AG10803 (cell line): Measurements from ENCODE around the gene CCNDBP1.

ENCODE experiments used
- DNase-seq: peaks from one replicate; pipeline ENCODE4 v3.0.0; 2010; ENCODE audit warnings: low read depth
- H3K4me3 ChIP-seq: 2 replicates; pipeline ENCODE4 v1.5.1; 2011; ENCODE audit warnings: mild to moderate bottlenecking, low read length, control low read depth
- CTCF ChIP-seq: conservative IDR thresholded peaks from 2 replicates; pipeline ENCODE4 v1.5.1; 2011; ENCODE audit warnings: mild to moderate bottlenecking, low read length, control low read depth, inconsistent platforms

Gene CCNDBP1

GRCh38 chr15:43230640-43231115 lies 45.5 kb downstream of the CCNDBP1 start:
- peak; percentile 78 for DNase-seq
- no peak for TF ChIP-seq CTCF
- H3K4me3 ChIP-seq = no peak overlapping the region

GRCh38 chr15:43232289-43232874 lies 47.2 kb downstream of the CCNDBP1 start:
- no peak for TF ChIP-seq CTCF
- no peak overlapping the region for H3K4me3 ChIP-seq
- peak; percentile 16 for DNase-seq

GRCh38 chr15:43235536-43235935 lies 50.3 kb downstream of the CCNDBP1 start:
- no peak for DNase-seq
- no peak overlapping the region for H3K4me3 ChIP-seq
- no peak for TF ChIP-seq CTCF

- no peak overlapping the region for H3K4me3 ChIP-seq
- TF ChIP-seq CTCF = no peak
- DNase-seq = no peak
Observed at GRCh38 chr15:43237842-43238470, 52.8 kb downstream of the CCNDBP1 start.

GRCh38 chr15:43238671-43239131 lies 53.5 kb downstream of the CCNDBP1 start:
- H3K4me3 ChIP-seq = no peak overlapping the region
- DNase-seq = no peak
- TF ChIP-seq CTCF = no peak

GRCh38 chr15:43239732-43240491 lies 54.7 kb downstream of the CCNDBP1 start:
- no peak overlapping the region for H3K4me3 ChIP-seq
- no peak for TF ChIP-seq CTCF
- no peak for DNase-seq
